GM19463 (cell line): Measurements from ENCODE around the gene CDKN1B.

Experiments
- ATAC-seq: cut with Tn5 transposase; IDR thresholded peaks from one replicate; pipeline ENCODE4 v1.9.1; 2021; ENCODE audit warnings: mild to moderate bottlenecking, moderate library complexity; ENCODE audit not compliant: unreplicated experiment

Gene CDKN1B

GRCh38 chr12:12716793-12717585, at the start of gene CDKN1B:
Gene CDKN1B (plus strand): TSS chr12:12717368. CDS start chr12:12717840, 472 bp downstream.
- ATAC-seq, result peak; percentile 56

GRCh38 chr12:12668005-12668404, 49.2 kb upstream of the CDKN1B start:
- no peak for ATAC-seq

GRCh38 chr12:12669020-12669419, 48.1 kb upstream of the CDKN1B start:
- no peak for ATAC-seq

- ATAC-seq, result no peak
These were observed 45.1 kb upstream of the CDKN1B start for GRCh38 chr12:12671850-12672660.

- ATAC-seq, result peak; percentile 91
These were observed 43.9 kb upstream of the CDKN1B start for GRCh38 chr12:12673296-12673695.

GRCh38 chr12:12676605-12677004, 40.6 kb upstream of the CDKN1B start:
- no peak for ATAC-seq

- ATAC-seq, result no peak
These were observed 36.0 kb upstream of the CDKN1B start for GRCh38 chr12:12681061-12681765.

- no peak for ATAC-seq
These were observed 34.9 kb upstream of the CDKN1B start for GRCh38 chr12:12682284-12682683.

- no peak for ATAC-seq
These were observed 34.0 kb upstream of the CDKN1B start for GRCh38 chr12:12683136-12683697.

- no peak for ATAC-seq
These were observed 33.4 kb upstream of the CDKN1B start for GRCh38 chr12:12683725-12684124.

GRCh38 chr12:12684375-12685106, 32.6 kb upstream of the CDKN1B start:
- no peak for ATAC-seq

GRCh38 chr12:12685305-12685704, 31.9 kb upstream of the CDKN1B start:
- ATAC-seq, result no peak

GRCh38 chr12:12686472-12686871, 30.7 kb upstream of the CDKN1B start:
- ATAC-seq, result no peak

- no peak for ATAC-seq
These were observed 30.2 kb upstream of the CDKN1B start for GRCh38 chr12:12686925-12687324.

- ATAC-seq, result no peak
These were observed 27.4 kb upstream of the CDKN1B start for GRCh38 chr12:12689647-12690300.

GRCh38 chr12:12691549-12691948, 25.6 kb upstream of the CDKN1B start:
- no peak for ATAC-seq

- ATAC-seq, result no peak
These were observed 24.0 kb upstream of the CDKN1B start for GRCh38 chr12:12693111-12693671.

- peak; percentile 60 for ATAC-seq
These were observed 20.4 kb upstream of the CDKN1B start for GRCh38 chr12:12696562-12697383.

GRCh38 chr12:12699345-12699744, 17.8 kb upstream of the CDKN1B start:
- ATAC-seq, result no peak
